A549 (cell line): ENCODE results near the gene NUP205.

Experiments
- CBX8 ChIP-seq: fragments of 200-600 bp; sonication (generic); IDR thresholded peaks from 2 replicates; pipeline ENCODE4 v1.6.1; 2016
- MAFK ChIP-seq: fragments of 450-650 bp; IDR thresholded peaks from 2 replicates; pipeline ENCODE4 v1.6.1; 2014; ENCODE audit not compliant: partially characterized antibody
- POLR2A ChIP-seq: IDR thresholded peaks from 2 replicates; pipeline ENCODE4 v1.6.1; 2012; ENCODE audit warnings: mild to moderate bottlenecking, low read length
- TF ChIP-seq, protein P1 (sequence below): fragments of 200-600 bp; sonication (generic); IDR thresholded peaks from 2 replicates; pipeline ENCODE4 v1.6.1; 2016; ENCODE audit warnings: antibody characterized with exemption, mild to moderate bottlenecking, moderate library complexity

DNA sequence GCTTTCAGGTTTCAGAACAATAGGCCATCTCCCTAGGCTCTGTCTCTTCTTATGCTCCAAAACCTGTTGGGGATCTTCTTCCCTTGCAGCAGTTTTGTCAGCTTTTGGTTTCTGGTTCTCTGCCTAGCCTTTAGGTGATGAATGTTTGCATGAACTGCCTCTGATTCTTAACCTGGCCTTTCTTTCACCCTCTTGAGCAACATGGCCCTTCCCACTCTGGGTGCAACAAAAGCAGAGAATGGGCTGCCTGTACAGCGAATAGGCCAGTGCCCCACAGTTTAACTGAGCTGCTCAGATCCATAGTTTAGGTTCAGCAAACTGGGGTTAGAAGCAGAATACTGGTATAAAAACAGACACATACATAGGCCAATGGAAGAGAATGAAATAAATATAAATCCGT, 18.1 kb upstream of the NUP205 start:
- no peak for TF ChIP-seq POLR2A
- TF ChIP-seq, protein P1, sequence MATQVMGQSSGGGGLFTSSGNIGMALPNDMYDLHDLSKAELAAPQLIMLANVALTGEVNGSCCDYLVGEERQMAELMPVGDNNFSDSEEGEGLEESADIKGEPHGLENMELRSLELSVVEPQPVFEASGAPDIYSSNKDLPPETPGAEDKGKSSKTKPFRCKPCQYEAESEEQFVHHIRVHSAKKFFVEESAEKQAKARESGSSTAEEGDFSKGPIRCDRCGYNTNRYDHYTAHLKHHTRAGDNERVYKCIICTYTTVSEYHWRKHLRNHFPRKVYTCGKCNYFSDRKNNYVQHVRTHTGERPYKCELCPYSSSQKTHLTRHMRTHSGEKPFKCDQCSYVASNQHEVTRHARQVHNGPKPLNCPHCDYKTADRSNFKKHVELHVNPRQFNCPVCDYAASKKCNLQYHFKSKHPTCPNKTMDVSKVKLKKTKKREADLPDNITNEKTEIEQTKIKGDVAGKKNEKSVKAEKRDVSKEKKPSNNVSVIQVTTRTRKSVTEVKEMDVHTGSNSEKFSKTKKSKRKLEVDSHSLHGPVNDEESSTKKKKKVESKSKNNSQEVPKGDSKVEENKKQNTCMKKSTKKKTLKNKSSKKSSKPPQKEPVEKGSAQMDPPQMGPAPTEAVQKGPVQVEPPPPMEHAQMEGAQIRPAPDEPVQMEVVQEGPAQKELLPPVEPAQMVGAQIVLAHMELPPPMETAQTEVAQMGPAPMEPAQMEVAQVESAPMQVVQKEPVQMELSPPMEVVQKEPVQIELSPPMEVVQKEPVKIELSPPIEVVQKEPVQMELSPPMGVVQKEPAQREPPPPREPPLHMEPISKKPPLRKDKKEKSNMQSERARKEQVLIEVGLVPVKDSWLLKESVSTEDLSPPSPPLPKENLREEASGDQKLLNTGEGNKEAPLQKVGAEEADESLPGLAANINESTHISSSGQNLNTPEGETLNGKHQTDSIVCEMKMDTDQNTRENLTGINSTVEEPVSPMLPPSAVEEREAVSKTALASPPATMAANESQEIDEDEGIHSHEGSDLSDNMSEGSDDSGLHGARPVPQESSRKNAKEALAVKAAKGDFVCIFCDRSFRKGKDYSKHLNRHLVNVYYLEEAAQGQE = no peak
- no peak for TF ChIP-seq MAFK
- TF ChIP-seq CBX8 = no peak
